Sigmoid colon (tissue), 4 donors: ENCODE results near the gene AXL.

Experiments used
- CTCF ChIP-seq, 4 experiments: fragments of 450-650 bp in 3 of 4; fragments of 200-600 bp in 1 of 4; IDR thresholded peaks; one replicate each; pipeline ENCODE4 v1.5.1; 2016 to 2019; ENCODE audit warnings: antibody characterized with exemption in 4 of 4, mild to moderate bottlenecking in 3 of 4, moderate library complexity in 2 of 4
- EP300 ChIP-seq, 4 donors: sonication (generic); formaldehyde crosslinking; IDR thresholded peaks; one replicate each; pipeline ENCODE4 v1.6.1; 2017; ENCODE audit warnings: antibody characterized with exemption in 4 of 4
- POLR2A ChIP-seq, 2 donors: fragments of 450-650 bp; IDR thresholded peaks; one replicate each; pipeline ENCODE4 v1.6.1; 2016; ENCODE audit warnings: antibody characterized with exemption in 2 of 2, mild to moderate bottlenecking in 2 of 2, moderate library complexity in 2 of 2

DNA sequence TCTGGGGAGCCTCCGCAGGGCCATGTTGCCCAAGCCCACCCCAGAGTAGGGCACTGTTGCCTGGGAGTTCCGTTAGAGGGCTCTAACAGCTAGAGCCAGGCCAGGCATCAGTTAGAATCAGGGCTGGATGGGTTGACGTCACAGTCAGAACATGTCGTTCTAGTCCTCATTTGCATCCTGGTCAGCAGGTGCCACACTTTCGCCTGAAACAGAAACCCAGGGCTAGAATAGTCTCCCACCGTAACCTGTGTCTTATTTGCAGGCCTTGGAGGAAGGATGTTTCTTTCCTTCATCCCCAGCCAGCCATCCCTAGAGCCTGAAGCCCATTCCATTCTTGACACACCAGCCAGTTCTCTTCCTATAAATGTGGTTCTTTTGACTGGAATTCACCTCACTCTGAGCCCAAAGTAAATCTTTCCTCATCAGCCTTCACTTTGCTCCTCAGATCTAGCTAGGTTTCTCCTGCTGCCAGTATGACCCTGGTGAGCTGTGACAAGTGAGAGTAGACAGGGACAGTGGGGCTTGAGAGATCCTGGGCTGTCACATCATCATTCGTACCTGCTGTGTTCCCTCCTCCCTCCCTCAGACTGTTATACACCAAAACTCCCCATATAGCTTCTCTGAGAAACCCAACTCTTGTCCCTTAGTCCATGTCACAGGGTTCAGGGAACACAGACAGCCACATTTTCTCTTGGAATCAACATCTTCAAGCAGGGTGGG lies 78.8 kb downstream of the AXL start:
- TF ChIP-seq EP300 (IDR thresholded peaks at IDR 0.05) = no peak
- no peak for TF ChIP-seq CTCF (IDR thresholded peaks at IDR 0.05)
- no peak for TF ChIP-seq POLR2A (IDR thresholded peaks at IDR 0.05)
